ENCODE results near the gene TSPAN17.

The TSPAN17 gene

DNA sequence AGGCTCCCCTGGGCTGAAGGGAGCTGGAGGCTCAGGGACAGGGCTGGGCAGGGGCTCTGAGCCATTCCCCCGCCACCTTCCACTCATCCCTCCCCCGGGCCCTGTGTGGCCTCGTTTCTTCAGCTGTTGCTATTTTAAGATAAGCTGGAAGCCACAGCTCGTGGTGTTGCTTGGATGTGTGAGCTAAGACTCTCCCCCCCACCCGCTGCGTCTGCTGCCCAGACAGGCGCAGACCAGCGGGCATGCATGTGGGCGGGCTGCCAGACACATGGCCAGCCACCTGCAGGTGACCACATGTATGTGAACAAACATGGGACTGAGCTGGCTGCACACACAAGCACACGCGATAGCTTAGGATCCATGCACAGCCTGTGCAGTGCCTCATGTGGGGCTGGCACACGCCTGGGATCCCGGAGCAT is 25.6 kb upstream of the TSPAN17 start:
- DNase-seq (ENCODE audit: low spot score) = no peak

GRCh38 chr5:176624142-176624541 is 23.1 kb upstream of the TSPAN17 start:
- no peak for DNase-seq (ENCODE audit: low spot score)

GRCh38 chr5:176624938-176625337 is 22.3 kb upstream of the TSPAN17 start:
- no peak for DNase-seq (ENCODE audit: low spot score)

DNA sequence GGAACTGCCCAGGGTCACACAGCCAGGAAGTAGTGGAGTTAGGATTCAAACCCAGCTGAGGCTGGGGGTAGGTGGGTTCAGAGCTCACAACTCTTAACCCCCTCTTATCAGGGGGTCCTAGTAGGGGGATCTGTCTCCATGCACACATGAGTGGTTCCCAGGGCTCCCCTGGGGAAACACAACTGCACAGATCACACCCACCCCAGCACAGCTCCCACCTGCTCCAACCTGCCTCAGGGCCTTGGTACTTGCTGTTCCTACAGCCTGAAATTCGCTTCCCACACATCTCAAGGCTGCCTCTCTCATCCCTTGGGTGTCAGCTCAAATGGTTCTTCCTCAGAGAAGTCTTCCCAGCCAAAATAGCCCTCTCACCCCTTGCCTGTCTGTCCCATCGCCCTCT is 21.8 kb upstream of the TSPAN17 start:
- no peak for DNase-seq (ENCODE audit: low spot score)

DNA sequence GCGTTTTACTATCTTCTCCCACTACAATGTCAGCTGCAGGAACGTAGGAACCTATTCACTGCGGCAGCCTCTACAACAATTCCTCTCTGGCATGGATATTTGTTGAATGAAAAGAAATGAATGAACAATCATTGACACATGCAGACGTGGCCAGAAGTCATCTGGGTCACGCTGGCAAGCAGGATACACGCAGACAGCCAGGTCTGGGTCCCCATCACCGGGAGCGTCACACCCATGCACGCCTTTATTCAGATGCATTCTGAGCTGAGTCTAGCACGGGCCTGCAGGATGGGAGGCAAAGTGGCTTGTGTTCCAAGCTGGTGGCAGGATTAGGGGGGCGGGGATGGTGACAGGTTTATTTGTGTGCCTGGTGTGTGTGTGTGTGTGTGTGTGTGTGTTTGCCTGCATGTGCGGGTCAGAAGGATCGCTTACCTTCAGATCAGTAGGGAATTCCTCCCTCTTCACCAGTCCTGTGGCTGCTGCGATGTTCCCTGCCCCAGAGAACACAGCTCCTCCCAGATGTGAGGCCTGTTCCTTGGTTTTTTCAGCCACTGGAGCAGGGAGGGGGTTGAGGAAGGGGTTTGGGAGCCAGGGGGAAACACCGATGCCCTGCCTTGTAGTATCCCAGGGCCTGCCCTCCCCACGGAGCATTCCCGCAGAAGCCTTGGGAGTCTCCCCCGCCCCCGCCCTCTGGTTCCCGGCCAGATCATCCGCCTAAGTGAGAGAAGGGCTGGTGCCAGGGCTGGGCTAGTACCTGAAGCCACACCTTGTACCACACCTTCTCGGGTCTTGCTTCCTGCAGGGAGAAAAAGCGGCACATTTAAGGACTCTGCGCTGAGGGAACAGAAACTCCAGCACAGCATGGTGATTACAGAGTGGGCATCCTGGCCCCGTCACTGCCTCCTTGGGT is 21.1 kb upstream of the TSPAN17 start:
- DNase-seq (ENCODE audit: low spot score) = peak; percentile 23

DNA sequence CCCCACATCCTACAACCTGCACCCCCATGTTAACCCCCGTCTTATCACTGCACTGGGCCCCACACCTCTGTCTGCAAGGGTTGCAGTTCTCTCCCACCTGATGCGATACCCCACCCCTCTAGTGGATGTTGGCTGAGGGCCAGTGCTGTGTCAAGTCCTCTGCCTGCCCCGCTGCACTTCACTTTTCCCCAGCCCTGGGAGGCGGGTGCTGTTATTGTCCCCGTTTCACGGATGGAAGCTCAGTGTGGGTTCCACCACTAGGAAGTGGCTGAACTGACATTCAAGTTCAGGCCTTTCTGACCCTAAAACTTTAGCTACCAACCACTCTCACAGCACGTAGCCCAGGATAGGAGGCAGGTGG is 20.4 kb upstream of the TSPAN17 start:
- DNase-seq (ENCODE audit: low spot score) = no peak

GRCh38 chr5:176627582-176627981 is 19.7 kb upstream of the TSPAN17 start:
- no peak for DNase-seq (ENCODE audit: low spot score)

DNA sequence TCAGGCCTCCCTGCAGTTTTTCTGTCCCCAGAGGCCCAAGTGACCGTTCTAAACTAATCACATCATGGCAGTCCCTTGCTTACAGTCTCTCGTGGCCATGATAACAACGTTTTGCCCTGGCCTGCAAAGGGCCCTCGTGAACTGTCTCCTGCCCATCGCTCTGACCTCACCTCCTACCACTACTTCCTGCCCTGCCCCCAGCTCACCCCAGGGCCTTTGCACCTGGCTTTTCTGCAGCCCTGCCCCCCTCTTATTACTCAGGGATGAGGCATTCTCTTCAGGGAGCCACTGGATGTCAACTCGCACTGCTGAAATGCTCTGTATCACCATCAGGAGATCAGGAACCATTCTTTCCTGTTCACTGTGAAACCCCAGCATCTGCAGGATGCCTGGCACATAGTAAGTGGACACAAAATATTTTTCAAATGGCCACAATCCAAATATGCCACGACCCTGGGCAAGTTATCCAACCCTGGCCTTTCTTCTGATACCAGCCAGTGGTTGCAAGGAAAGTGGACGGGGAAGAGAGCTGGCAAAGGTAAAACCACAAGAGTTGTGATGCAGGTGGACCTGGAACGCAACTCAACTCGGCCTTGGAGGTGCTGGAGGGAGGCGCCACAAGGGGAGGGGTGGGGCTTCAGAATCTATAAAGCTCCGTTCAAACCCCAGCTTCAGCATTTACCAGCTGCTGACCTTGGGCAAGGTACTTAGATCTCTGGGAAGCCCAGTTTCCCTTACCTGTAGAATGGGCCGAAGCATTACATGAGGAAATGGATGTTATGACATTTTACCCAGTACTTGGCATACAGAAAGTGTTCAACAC is 18.7 kb upstream of the TSPAN17 start:
- no peak for DNase-seq (ENCODE audit: low spot score)

GRCh38 chr5:176629317-176629852 is 17.9 kb upstream of the TSPAN17 start:
- DNase-seq (ENCODE audit: low spot score) = no peak

DNA sequence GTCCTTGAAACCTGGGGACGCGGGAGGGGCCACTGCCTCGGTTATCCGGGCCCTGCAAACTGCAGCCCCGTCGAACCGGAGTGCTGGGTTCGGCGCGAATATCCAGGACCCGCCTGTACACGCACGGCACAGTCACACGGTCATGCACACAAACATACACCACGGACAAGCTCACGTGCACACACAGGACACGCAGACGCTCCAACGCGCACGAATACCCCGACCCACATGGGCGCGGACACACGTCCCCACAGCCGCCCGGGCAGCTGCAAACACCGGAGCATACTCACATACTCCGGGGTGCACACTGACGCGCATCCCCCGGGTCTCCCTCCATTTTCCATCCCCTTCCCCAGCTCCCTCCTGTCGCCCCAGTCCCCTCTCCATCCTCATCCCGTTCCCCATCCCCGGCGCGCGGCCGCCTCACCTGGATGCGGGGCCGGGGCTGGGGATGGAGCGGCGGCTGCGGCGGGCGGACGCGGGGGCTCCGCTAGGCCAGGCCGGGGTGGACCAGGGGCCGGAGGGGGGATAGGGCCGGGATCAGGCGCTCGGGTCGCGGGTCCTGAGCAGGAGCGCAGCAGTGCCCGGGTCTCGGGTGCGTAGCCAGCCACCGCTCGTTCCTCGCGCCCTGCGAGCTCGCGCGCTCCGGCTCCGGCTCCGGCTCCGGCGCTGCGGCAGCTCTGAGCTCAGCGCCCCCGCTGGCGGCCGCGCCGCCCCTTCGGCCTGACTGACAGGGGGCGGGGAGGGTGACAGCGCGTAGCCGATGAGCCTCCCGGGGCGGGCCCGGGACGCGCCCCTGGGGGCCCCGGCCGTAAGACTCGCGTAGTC is 17.2 kb upstream of the TSPAN17 start, which contains the start of the genes EIF4E1B and SNCB:
TSS of gene EIF4E1B (plus strand) at position 823 of the 828 bp plus-strand sequence. CDS start 12,113 bp downstream, outside the sequence.
TSS of gene SNCB (minus strand) at position 682 of the 828 bp plus-strand sequence. CDS start 880 bp downstream, outside the sequence.
- DNase-seq (ENCODE audit: low spot score) = no peak

- DNase-seq (ENCODE audit: low spot score) = no peak
These were observed 16.5 kb upstream of the TSPAN17 start for GRCh38 chr5:176630681-176631222.

GRCh38 chr5:176631383-176632200 is 15.7 kb upstream of the TSPAN17 start:
- no peak for DNase-seq (ENCODE audit: low spot score)

- DNase-seq (ENCODE audit: low spot score) = no peak
These were observed 14.5 kb upstream of the TSPAN17 start for GRCh38 chr5:176632745-176633144.

- no peak for DNase-seq (ENCODE audit: low spot score)
These were observed 13.7 kb upstream of the TSPAN17 start for GRCh38 chr5:176633598-176633997.

DNA sequence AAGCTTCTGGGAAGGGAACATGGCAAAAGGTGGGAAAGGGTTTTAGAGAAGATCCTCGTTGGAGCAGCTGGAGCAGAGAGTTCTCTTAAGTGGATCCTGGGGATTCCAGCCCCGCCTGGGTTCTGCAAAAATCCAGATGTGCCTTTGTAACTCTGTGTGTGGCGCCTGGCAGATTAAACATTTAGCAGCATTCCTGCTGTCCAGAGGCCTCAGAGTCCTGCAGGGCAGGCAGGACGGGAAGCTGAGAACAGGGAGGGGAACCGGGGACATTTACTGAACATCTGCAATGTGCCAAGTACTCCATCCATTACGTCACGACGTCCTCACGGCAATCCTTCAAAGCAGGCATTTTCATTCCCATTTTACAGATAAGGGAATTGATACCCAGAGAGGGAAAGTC is 10.9 kb upstream of the TSPAN17 start:
- DNase-seq (ENCODE audit: low spot score) = no peak

GRCh38 chr5:176637556-176637955 is 9.7 kb upstream of the TSPAN17 start:
- no peak for DNase-seq (ENCODE audit: low spot score)

- no peak for DNase-seq (ENCODE audit: low spot score)
These were observed 8.8 kb upstream of the TSPAN17 start for GRCh38 chr5:176638437-176638836.

- DNase-seq (ENCODE audit: low spot score) = no peak
These were observed 8.1 kb upstream of the TSPAN17 start for GRCh38 chr5:176639208-176639607.

- no peak for DNase-seq (ENCODE audit: low spot score)
These were observed 7.3 kb upstream of the TSPAN17 start for GRCh38 chr5:176639981-176640380.

DNA sequence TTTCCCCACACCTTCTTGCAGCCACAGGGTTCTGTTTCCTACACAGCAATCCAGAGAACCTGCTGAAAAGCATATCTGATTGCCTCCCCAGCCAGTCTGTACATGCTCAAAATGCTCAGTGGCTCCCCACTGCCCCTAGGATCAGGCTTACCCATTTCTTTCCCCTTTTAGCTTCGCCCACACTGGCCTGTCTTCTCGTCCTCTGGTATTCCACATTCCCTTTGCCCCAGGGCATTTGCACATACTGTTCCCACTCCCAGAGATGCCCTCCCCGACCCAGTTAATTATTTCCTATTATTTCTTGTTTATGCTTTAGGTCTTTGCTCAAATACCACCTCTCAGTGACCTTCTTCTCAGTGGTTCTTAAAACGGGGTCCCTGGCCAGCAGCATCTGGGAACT is 6.7 kb upstream of the TSPAN17 start:
- no peak for DNase-seq (ENCODE audit: low spot score)

Measured in LoVo (cell line).